ENCODE results near the gene UBR3.

DNA sequence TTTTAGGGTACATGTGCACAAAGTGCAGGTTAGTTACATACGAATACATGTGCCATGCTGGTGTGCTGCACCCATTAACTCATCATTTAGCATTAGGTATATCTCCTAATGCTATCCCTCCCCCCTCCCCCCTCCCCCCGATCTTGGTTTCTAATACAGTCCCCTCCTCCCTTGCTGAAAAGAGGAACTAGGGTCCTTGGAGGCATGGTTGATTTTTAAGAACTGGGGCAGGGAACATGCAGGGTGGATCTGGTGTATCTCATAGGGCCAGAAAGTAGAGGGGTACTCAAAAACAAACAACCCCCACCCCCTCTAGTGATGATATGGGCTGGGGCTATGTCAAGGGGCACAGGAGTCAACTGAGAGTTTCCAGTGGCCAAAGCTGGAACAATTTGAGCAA, 153.4 kb downstream of the UBR3 start:
- TF ChIP-seq, protein P1, sequence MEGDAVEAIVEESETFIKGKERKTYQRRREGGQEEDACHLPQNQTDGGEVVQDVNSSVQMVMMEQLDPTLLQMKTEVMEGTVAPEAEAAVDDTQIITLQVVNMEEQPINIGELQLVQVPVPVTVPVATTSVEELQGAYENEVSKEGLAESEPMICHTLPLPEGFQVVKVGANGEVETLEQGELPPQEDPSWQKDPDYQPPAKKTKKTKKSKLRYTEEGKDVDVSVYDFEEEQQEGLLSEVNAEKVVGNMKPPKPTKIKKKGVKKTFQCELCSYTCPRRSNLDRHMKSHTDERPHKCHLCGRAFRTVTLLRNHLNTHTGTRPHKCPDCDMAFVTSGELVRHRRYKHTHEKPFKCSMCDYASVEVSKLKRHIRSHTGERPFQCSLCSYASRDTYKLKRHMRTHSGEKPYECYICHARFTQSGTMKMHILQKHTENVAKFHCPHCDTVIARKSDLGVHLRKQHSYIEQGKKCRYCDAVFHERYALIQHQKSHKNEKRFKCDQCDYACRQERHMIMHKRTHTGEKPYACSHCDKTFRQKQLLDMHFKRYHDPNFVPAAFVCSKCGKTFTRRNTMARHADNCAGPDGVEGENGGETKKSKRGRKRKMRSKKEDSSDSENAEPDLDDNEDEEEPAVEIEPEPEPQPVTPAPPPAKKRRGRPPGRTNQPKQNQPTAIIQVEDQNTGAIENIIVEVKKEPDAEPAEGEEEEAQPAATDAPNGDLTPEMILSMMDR (IDR thresholded peaks at IDR 0.05; ENCODE audit: low read length) = no peak
- TF ChIP-seq EZH2 (optimal IDR thresholded peaks at IDR 0.05; ENCODE audit: low read depth, low read length) (no peak), EZH2phosphoT487 (IDR thresholded peaks at IDR 0.05; ENCODE audit: low read length) (no peak)

All from MM.1S (cell line).